Natural killer cell (primary cell): ENCODE measurements around the gene KIF2B. TPM values are rescaled to one million over a fixed set of nuclear protein-coding genes. Genes with fewer than 3 reads are reported as not detected.

Experiments
- ATAC-seq, 3 donors: fragments of 150-1000 bp in 2 of 3; fragments of 200-7000 bp in 1 of 3; cut with Tn5 transposase; 1 replicate in 1 of 3; 2 replicates in 2 of 3; pipeline ENCODE4 v1.10.0; 2021; ENCODE audit warnings: mild to moderate bottlenecking in 2 of 3, moderate library complexity in 2 of 3
- DNase-seq, 2 donors: peaks; one replicate each; pipeline versions ENCODE4 v3.0.0 to v3.0.0-alpha.2; 2013 to 2021; ENCODE audit warnings: mixed read lengths in 1 of 2
- H3K27ac ChIP-seq: one replicate; pipeline ENCODE4 v1.5.1; 2013; ENCODE audit warnings: mild to moderate bottlenecking, low read length
- H3K27me3 ChIP-seq: one replicate; pipeline ENCODE4 v1.6.1; 2013; ENCODE audit warnings: low read length; ENCODE audit not compliant: control insufficient read depth, insufficient read depth
- H3K36me3 ChIP-seq: one replicate; pipeline ENCODE4 v1.6.1; 2013; ENCODE audit warnings: low read length; ENCODE audit not compliant: control insufficient read depth, insufficient read depth
- H3K4me1 ChIP-seq: one replicate; pipeline ENCODE4 v1.6.1; 2013; ENCODE audit warnings: low read length; ENCODE audit not compliant: control insufficient read depth, insufficient read depth
- H3K4me3 ChIP-seq: one replicate; pipeline ENCODE4 v1.5.1; 2013; ENCODE audit warnings: low read length
- H3K9me3 ChIP-seq: one replicate; pipeline ENCODE4 v1.6.1; 2013; ENCODE audit warnings: low read length; ENCODE audit not compliant: control insufficient read depth, insufficient read depth
- H3K27ac Mint-ChIP-seq, 2 donors: one replicate each; pipeline ENCODE4 v1.8.0; 2022; ENCODE audit warnings: mild to moderate bottlenecking in 2 of 2, mixed read lengths in 2 of 2, moderate library complexity in 1 of 2
- H3K27me3 Mint-ChIP-seq, 2 donors: one replicate each; pipeline ENCODE4 v1.8.0; 2022; ENCODE audit warnings: low read depth in 2 of 2, mixed read lengths in 2 of 2
- H3K36me3 Mint-ChIP-seq: one replicate; pipeline ENCODE4 v1.8.0; 2022; ENCODE audit warnings: mixed read lengths
- H3K4me1 Mint-ChIP-seq, 2 donors: one replicate each; pipeline ENCODE4 v1.8.0; 2022; ENCODE audit warnings: mixed read lengths in 2 of 2
- H3K4me3 Mint-ChIP-seq: one replicate; pipeline ENCODE4 v1.8.0; 2022; ENCODE audit warnings: mild to moderate bottlenecking, moderate library complexity, mixed read lengths
- H3K9me3 Mint-ChIP-seq, 2 donors: one replicate each; pipeline ENCODE4 v1.8.0; 2022; ENCODE audit warnings: mixed read lengths in 2 of 2
- WGBS: methylation state at CpG from one replicate; pipeline ENCODE4 v1.1.7; 2013; ENCODE audit warnings: missing lambda C conversion rate; ENCODE audit not compliant: insufficient coverage; 5-methylcytosine and 5-hydroxymethylcytosine counted together
- intact Hi-C: fragments of 100-400 bp; cut with micrococcal nuclease; formaldehyde crosslinking; loops from one replicate; pipeline ENCODE4 v1.14.2; 2022
- total RNA-seq, 4 donors: library from RNA; stranded (reverse); fragments of 120-200 nt in 1 of 4; gene quantifications; one replicate each; pipeline versions ENCODE4 v1.2.3 to v1.2.4, GENCODE V29; 2013 to 2022
- TF ChIP-seq, protein P1 (sequence below): fragments of 200-600 bp; IDR thresholded peaks from one replicate; pipeline ENCODE4 v1.8.0; 2022; ENCODE audit warnings: antibody characterized with exemption

KIF2B gene
- total RNA-seq, 3 donors from 2014 or later (not counting 1 experiment from before 2014, with no cell fraction given), result not detected

DNA sequence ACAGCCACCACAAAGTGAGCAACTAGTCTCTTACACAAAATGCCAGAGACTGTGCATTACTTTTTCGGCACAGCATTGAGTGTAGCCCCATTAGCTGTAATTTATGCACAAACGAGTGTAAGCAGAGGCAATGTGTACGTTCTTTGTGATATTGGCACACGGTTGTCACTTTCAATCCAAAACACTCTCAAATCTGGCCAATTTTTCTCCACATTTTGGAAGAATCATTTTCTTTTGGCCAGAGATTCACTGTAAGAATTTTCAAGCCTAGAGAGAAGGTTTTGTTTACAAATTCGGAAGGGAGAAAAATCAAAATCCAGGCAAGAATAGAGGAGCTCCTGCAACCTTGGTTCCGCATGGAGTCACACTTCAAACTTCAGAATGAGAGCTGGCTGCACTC is 15.4 kb upstream of the KIF2B start:
- Mint-ChIP-seq H3K27ac (no peak overlapping the region), H3K4me3 (no peak overlapping the region), H3K4me1 (no peaks in the 10 kb centered on the region), H3K9me3 (peaks cover 2 to 8% of the 10 kb centered on the region in 2 donors), H3K27me3 (no peaks in the 10 kb centered on the region), H3K36me3 (no peaks in the 10 kb centered on the region)
- H3K27ac ChIP-seq, result no peak overlapping the region
- H3K4me1 ChIP-seq, result no peaks in the 10 kb centered on the region
- ATAC-seq (no peak), DNase-seq (no peak)
- intact Hi-C loops, result no loop called here
- 89% methylated on average over 6 of the region's 6 CpGs for WGBS
- TF ChIP-seq, protein P1, sequence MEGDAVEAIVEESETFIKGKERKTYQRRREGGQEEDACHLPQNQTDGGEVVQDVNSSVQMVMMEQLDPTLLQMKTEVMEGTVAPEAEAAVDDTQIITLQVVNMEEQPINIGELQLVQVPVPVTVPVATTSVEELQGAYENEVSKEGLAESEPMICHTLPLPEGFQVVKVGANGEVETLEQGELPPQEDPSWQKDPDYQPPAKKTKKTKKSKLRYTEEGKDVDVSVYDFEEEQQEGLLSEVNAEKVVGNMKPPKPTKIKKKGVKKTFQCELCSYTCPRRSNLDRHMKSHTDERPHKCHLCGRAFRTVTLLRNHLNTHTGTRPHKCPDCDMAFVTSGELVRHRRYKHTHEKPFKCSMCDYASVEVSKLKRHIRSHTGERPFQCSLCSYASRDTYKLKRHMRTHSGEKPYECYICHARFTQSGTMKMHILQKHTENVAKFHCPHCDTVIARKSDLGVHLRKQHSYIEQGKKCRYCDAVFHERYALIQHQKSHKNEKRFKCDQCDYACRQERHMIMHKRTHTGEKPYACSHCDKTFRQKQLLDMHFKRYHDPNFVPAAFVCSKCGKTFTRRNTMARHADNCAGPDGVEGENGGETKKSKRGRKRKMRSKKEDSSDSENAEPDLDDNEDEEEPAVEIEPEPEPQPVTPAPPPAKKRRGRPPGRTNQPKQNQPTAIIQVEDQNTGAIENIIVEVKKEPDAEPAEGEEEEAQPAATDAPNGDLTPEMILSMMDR, result no peak
- no peaks in the 10 kb centered on the region for H3K27me3 ChIP-seq
- no peaks in the 10 kb centered on the region for H3K36me3 ChIP-seq
- H3K9me3 ChIP-seq, result no peaks in the 10 kb centered on the region
- H3K4me3 ChIP-seq, result no peak overlapping the region

- TF ChIP-seq, protein P1, result no peak
- Histone ChIP-seq H3K36me3 (no peaks in the 10 kb centered on the region), H3K27ac (no peak overlapping the region), H3K9me3 (peaks cover 6% of the 10 kb centered on the region), H3K27me3 (no peaks in the 10 kb centered on the region), H3K4me3 (no peak overlapping the region), H3K4me1 (no peaks in the 10 kb centered on the region)
- Mint-ChIP-seq H3K9me3 (peaks cover 7 to 12% of the 10 kb centered on the region in 2 donors), H3K36me3 (no peaks in the 10 kb centered on the region), H3K27me3 (no peaks in the 10 kb centered on the region), H3K4me1 (no peaks in the 10 kb centered on the region), H3K4me3 (no peak overlapping the region), H3K27ac (no peak overlapping the region)
- intact Hi-C loops, result no loop called here
- DNase-seq (no peak), ATAC-seq (no peak)
- no CpG with 5 or more reads among the region's 1 CpG for WGBS
These were observed 4.5 kb upstream of the KIF2B start for GRCh38 chr17:53818271-53818670.

DNA sequence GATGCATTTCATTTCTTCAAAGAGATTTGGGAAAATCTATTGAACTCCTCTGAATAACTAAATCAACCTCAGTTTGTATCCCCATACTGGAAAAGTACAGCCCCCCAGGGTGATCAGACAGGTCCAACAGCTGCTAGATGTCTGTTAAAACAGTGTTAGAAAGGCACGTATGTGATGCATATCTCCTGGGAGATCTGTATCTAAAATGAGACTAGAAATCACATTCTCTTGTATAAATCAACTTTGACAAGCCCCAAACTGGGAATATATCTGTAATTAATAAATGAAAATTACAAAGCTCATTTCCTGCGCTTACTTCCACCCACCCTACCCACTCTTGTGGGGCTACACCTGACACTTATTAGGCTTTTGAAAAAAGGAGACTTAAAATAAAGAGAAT is 3.8 kb upstream of the KIF2B start:
- Mint-ChIP-seq H3K36me3 (no peaks in the 10 kb centered on the region), H3K4me3 (no peak overlapping the region), H3K4me1 (no peaks in the 10 kb centered on the region), H3K27ac (no peak overlapping the region), H3K9me3 (peaks cover 7 to 12% of the 10 kb centered on the region in 2 donors), H3K27me3 (no peaks in the 10 kb centered on the region)
- intact Hi-C loops, result no loop called here
- ATAC-seq (no peak), DNase-seq (no peak)
- no peak overlapping the region for H3K4me3 ChIP-seq
- H3K4me1 ChIP-seq, result no peaks in the 10 kb centered on the region
- peaks cover 10% of the 10 kb centered on the region for H3K9me3 ChIP-seq
- no peaks in the 10 kb centered on the region for H3K27me3 ChIP-seq
- TF ChIP-seq, protein P1, result no peak
- H3K27ac ChIP-seq, result no peak overlapping the region
- 40% methylated on average over 1 of the region's 2 CpGs for WGBS
- H3K36me3 ChIP-seq, result no peaks in the 10 kb centered on the region

DNA sequence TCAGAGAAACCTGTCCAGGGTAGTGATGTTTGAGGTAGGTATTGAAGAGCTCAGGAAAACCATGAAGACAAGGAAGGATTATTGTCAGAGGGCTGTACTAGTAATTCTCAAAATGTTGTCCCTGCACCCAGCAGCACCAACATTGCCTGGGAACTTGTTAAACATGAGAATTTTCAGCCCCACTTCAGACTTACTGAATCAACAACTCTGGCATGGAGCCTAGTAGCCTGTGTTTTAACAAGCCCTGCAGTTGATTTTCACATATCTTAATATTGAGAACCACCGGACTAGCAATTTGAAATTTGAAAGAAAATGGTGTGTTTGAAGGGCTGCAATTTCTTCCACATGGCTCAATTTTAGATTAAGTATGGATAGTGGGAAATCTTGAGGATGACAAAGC is 2.8 kb upstream of the KIF2B start:
- 100% methylated on average over 1 of the region's 1 CpG for WGBS
- no peak for DNase-seq
- peaks cover 8 to 17% of the 10 kb centered on the region in 2 donors for H3K9me3 Mint-ChIP-seq
- no peaks in the 10 kb centered on the region for H3K27me3 ChIP-seq
- H3K27me3 Mint-ChIP-seq, result no peaks in the 10 kb centered on the region
- TF ChIP-seq, protein P1, result no peak
- no peaks in the 10 kb centered on the region for H3K4me1 Mint-ChIP-seq
- H3K4me1 ChIP-seq, result no peaks in the 10 kb centered on the region
- intact Hi-C loops, result no loop called here
- H3K9me3 ChIP-seq, result peaks cover 16% of the 10 kb centered on the region
- ATAC-seq, result no peak
- no peak overlapping the region for H3K4me3 ChIP-seq
- no peak overlapping the region for H3K4me3 Mint-ChIP-seq
- no peak overlapping the region for H3K27ac ChIP-seq
- H3K36me3 ChIP-seq, result no peaks in the 10 kb centered on the region
- H3K36me3 Mint-ChIP-seq, result peaks cover 7% of the 10 kb centered on the region
- H3K27ac Mint-ChIP-seq, result no peak overlapping the region
